ENCODE data around the gene CARMIL1. TPM values are rescaled to one million over a fixed set of nuclear protein-coding genes. Genes with fewer than 3 reads are reported as not detected.

The CARMIL1 gene
- total RNA-seq, 1 experiment from 2014 or later, result 25.9 TPM

- Histone ChIP-seq H3K27me3 (replicated peaks; ENCODE audit: control insufficient read depth, insufficient read depth, low read length) (no peaks in the 10 kb centered on the region), H3K4me3 (ENCODE audit: low read depth, low read length) (no peak overlapping the region), H3K4me1 (0 out of 2 replicates have a peak, but pooled peaks cover 5% of the 10 kb centered on the region), H3K36me3 (ENCODE audit: control insufficient read depth, insufficient read depth, low read length) (no peaks in the 10 kb centered on the region), H3K9me3 (no peaks in the 10 kb centered on the region)
- no TSS peak for BruUV-seq (replicated peaks)
- peaks cover 3% of the 10 kb centered on the region for H3K36me3 Mint-ChIP-seq (ENCODE audit: insufficient read depth, unreplicated experiment)
- CTCF ChIA-PET, result no interaction called here
- H3K4me1 Mint-ChIP-seq (ENCODE audit: low read depth, unreplicated experiment), result no peaks in the 10 kb centered on the region
- intact Hi-C loops (cut with micrococcal nuclease; ENCODE audit: unreplicated experiment), result no loop called here
- DNase-seq, result no peak
- POLR2A ChIA-PET, result no interaction called here
- H3K9me3 Mint-ChIP-seq (ENCODE audit: unreplicated experiment), result no peaks in the 10 kb centered on the region
- no peaks in the 10 kb centered on the region for H3K27me3 Mint-ChIP-seq (ENCODE audit: insufficient read depth, unreplicated experiment)
- H3K27ac Mint-ChIP-seq (ENCODE audit: unreplicated experiment), result no peak overlapping the region
- TF ChIP-seq CTCF (IDR thresholded peaks at IDR 0.05; ENCODE audit: insufficient read depth in 1 of 2, low read depth in 1 of 2, low read length in 1 of 2, severe bottlenecking in 1 of 2, unreplicated experiment in 1 of 2), result no peak
- no peak overlapping the region for H3K4me3 Mint-ChIP-seq (ENCODE audit: unreplicated experiment)
Observed at GRCh38 chr6:25457516-25457915, 178.3 kb downstream of the CARMIL1 start.

GRCh38 chr6:25458485-25458884, 179.3 kb downstream of the CARMIL1 start:
- DNase-seq, result no peak
- H3K4me1 Mint-ChIP-seq (ENCODE audit: low read depth, unreplicated experiment), result no peaks in the 10 kb centered on the region
- Histone ChIP-seq H3K4me3 (ENCODE audit: low read depth, low read length) (no peak overlapping the region), H3K36me3 (ENCODE audit: control insufficient read depth, insufficient read depth, low read length) (no peaks in the 10 kb centered on the region), H3K27me3 (replicated peaks; ENCODE audit: control insufficient read depth, insufficient read depth, low read length) (no peaks in the 10 kb centered on the region), H3K4me1 (0 out of 2 replicates have a peak, but pooled peaks cover 5% of the 10 kb centered on the region), H3K9me3 (no peaks in the 10 kb centered on the region)
- intact Hi-C loops (cut with micrococcal nuclease; ENCODE audit: unreplicated experiment), result no loop called here
- CTCF ChIA-PET, result no interaction called here
- TF ChIP-seq CTCF (IDR thresholded peaks at IDR 0.05; ENCODE audit: insufficient read depth in 1 of 2, low read depth in 1 of 2, low read length in 1 of 2, severe bottlenecking in 1 of 2, unreplicated experiment in 1 of 2), result no peak
- H3K9me3 Mint-ChIP-seq (ENCODE audit: unreplicated experiment), result no peaks in the 10 kb centered on the region
- no peak overlapping the region for H3K4me3 Mint-ChIP-seq (ENCODE audit: unreplicated experiment)
- POLR2A ChIA-PET, result no interaction called here
- H3K36me3 Mint-ChIP-seq (ENCODE audit: insufficient read depth, unreplicated experiment), result peaks cover 6% of the 10 kb centered on the region
- no peaks in the 10 kb centered on the region for H3K27me3 Mint-ChIP-seq (ENCODE audit: insufficient read depth, unreplicated experiment)
- no peak overlapping the region for H3K27ac Mint-ChIP-seq (ENCODE audit: unreplicated experiment)
- BruUV-seq (replicated peaks), result no TSS peak

- H3K36me3 Mint-ChIP-seq (ENCODE audit: insufficient read depth, unreplicated experiment), result peaks cover 6% of the 10 kb centered on the region
- no peak for TF ChIP-seq CTCF (IDR thresholded peaks at IDR 0.05; ENCODE audit: insufficient read depth in 1 of 2, low read depth in 1 of 2, low read length in 1 of 2, severe bottlenecking in 1 of 2, unreplicated experiment in 1 of 2)
- Histone ChIP-seq H3K9me3 (no peaks in the 10 kb centered on the region), H3K27me3 (replicated peaks; ENCODE audit: control insufficient read depth, insufficient read depth, low read length) (no peaks in the 10 kb centered on the region), H3K36me3 (ENCODE audit: control insufficient read depth, insufficient read depth, low read length) (no peaks in the 10 kb centered on the region), H3K4me3 (ENCODE audit: low read depth, low read length) (no peak overlapping the region), H3K4me1 (no peaks in the 10 kb centered on the region)
- intact Hi-C loops (cut with micrococcal nuclease; ENCODE audit: unreplicated experiment), result no loop called here
- no TSS peak for BruUV-seq (replicated peaks)
- H3K27me3 Mint-ChIP-seq (ENCODE audit: insufficient read depth, unreplicated experiment), result no peaks in the 10 kb centered on the region
- POLR2A ChIA-PET, result no interaction called here
- CTCF ChIA-PET, result no interaction called here
- no peak overlapping the region for H3K27ac Mint-ChIP-seq (ENCODE audit: unreplicated experiment)
- no peaks in the 10 kb centered on the region for H3K4me1 Mint-ChIP-seq (ENCODE audit: low read depth, unreplicated experiment)
- no peak overlapping the region for H3K4me3 Mint-ChIP-seq (ENCODE audit: unreplicated experiment)
- no peak for DNase-seq
- no peaks in the 10 kb centered on the region for H3K9me3 Mint-ChIP-seq (ENCODE audit: unreplicated experiment)
Observed at GRCh38 chr6:25462235-25462897, 183.2 kb downstream of the CARMIL1 start.

All from Caco-2 (cell line).